Activated naive CD8-positive, alpha-beta T cell (primary cell): Measurements from ENCODE around the gene WWC1.

Experiments
- H3K27ac Mint-ChIP-seq: one replicate; pipeline ENCODE4 v1.8.0; 2021; ENCODE audit warnings: mixed read lengths
- H3K27me3 Mint-ChIP-seq: one replicate; pipeline ENCODE4 v1.8.0; 2021; ENCODE audit warnings: mixed read lengths
- H3K36me3 Mint-ChIP-seq: one replicate; pipeline ENCODE4 v1.8.0; 2021; ENCODE audit warnings: mixed read lengths
- H3K4me1 Mint-ChIP-seq: one replicate; pipeline ENCODE4 v1.8.0; 2021; ENCODE audit warnings: low read depth, mixed read lengths
- H3K4me3 Mint-ChIP-seq: one replicate; pipeline ENCODE4 v1.8.0; 2021; ENCODE audit warnings: mild to moderate bottlenecking, mixed read lengths
- H3K9me3 Mint-ChIP-seq: one replicate; pipeline ENCODE4 v1.8.0; 2021; ENCODE audit warnings: low read depth, mixed read lengths

Gene WWC1

DNA sequence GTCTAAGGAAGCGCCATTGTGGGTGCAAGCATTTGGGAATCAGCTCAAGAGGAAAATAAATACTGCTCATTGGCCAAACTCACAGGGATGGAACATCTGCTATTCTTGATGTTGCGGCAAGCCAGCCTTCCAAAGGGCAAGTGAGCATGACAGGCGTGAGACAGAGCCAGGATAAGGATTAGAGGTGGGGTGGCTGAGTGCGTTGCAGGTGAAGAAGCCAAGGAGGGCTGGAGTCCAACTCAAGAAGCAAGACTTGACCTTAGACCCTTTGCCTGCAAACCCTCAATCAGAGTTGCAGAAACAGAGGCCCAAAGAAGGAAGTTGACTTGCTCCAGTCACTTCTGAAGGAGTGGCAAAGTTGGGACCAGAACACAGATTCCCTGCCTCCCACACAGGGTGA lies 79.4 kb downstream of the WWC1 start:
- Mint-ChIP-seq H3K9me3 (no peaks in the 10 kb centered on the region), H3K27me3 (peaks cover 3% of the 10 kb centered on the region), H3K27ac (no peak overlapping the region), H3K4me1 (no peaks in the 10 kb centered on the region), H3K36me3 (no peaks in the 10 kb centered on the region), H3K4me3 (no peak overlapping the region)

DNA sequence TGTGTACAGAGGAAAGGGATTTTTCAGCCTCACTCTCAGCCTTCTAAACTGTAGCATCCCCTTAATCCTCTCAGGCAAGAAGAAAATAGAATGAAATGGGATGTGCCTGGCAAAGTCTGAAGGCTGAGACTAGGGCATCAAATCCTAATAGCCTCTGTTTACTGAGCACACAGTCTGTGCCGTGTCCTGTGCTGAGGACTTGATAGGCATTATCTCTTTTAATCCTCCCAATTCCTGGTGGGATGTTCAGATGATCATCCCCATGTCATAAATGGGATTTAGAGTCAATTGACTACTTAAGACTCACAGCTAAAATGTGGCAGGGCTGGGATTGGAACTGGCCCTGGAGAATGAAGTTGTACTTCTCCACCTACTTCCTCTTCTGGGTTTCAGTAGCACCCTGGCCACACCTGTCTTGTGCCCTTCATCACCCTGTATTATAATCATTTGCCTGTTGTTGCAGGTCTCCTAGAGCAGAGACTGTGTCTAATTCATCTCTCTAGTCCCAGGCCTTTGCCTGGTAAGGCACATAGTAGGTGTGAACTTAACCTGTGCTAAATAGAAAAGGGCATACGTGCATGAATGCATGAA lies 81.0 kb downstream of the WWC1 start:
- Mint-ChIP-seq H3K9me3 (no peaks in the 10 kb centered on the region), H3K27me3 (peaks cover 3% of the 10 kb centered on the region), H3K4me1 (no peaks in the 10 kb centered on the region), H3K4me3 (no peak overlapping the region), H3K27ac (no peak overlapping the region), H3K36me3 (no peaks in the 10 kb centered on the region)

- Mint-ChIP-seq H3K4me1 (no peaks in the 10 kb centered on the region), H3K27me3 (peaks cover 3% of the 10 kb centered on the region), H3K36me3 (no peaks in the 10 kb centered on the region), H3K27ac (no peak overlapping the region), H3K4me3 (no peak overlapping the region), H3K9me3 (no peaks in the 10 kb centered on the region)
Measured at GRCh38 chr5:168374532-168374931, 83.1 kb downstream of the WWC1 start.

DNA sequence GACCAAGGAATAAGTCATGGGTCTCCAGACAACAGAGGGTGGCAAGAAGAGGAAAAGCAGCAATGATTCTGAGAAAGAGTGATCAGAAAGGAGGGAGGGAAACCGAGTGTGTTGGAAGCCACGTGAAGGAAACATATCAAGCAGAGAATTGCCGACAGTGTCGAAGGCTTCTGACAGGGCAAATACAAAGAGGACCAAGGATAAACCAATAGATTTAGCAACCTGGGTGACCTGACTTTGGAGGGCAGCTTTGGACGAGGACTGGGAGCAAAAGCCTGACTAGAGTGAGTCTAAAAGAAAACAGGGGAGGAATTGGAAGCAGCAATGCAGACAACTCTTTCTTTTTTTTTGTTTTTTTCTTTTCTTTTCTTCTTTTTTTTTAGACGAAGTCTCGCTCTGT lies 83.8 kb downstream of the WWC1 start:
- Mint-ChIP-seq H3K4me3 (no peak overlapping the region), H3K36me3 (no peaks in the 10 kb centered on the region), H3K27ac (no peak overlapping the region), H3K4me1 (no peaks in the 10 kb centered on the region), H3K27me3 (peaks cover 3% of the 10 kb centered on the region), H3K9me3 (no peaks in the 10 kb centered on the region)

DNA sequence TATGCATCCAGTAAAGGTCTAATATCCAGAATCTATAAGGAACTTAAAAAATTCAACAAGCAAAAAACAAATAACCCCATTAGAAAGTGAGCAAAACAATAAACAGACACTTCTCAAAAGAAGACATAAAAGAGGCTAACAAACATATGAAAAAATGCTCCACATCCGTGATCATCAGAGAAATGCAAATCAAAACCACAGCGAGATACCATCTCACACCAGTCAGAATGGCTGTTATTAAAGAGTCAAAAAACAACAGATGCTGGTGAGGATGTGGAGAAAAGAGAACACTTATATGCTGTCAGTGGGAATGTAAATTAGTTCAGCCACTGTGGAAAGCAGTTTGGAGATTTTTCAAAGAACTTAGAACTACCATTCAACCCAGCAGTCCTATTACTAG lies 86.1 kb downstream of the WWC1 start:
- Mint-ChIP-seq H3K4me1 (no peaks in the 10 kb centered on the region), H3K36me3 (no peaks in the 10 kb centered on the region), H3K4me3 (no peak overlapping the region), H3K27ac (no peak overlapping the region), H3K27me3 (no peaks in the 10 kb centered on the region), H3K9me3 (no peaks in the 10 kb centered on the region)

GRCh38 chr5:168378741-168379140 lies 87.3 kb downstream of the WWC1 start:
- Mint-ChIP-seq H3K9me3 (no peaks in the 10 kb centered on the region), H3K4me1 (peaks cover 6% of the 10 kb centered on the region)

GRCh38 chr5:168382421-168382820 lies 91.0 kb downstream of the WWC1 start:
- Mint-ChIP-seq H3K4me1 (peaks cover 6% of the 10 kb centered on the region), H3K4me3 (no peak overlapping the region), H3K27me3 (no peaks in the 10 kb centered on the region), H3K36me3 (peaks cover 2% of the 10 kb centered on the region), H3K27ac (no peak overlapping the region), H3K9me3 (peaks cover 6% of the 10 kb centered on the region)

More at GRCh38 chr5:168378741-168379140, 87.3 kb downstream of the WWC1 start:
- no peaks in the 10 kb centered on the region for H3K27me3 Mint-ChIP-seq
- no peaks in the 10 kb centered on the region for H3K36me3 Mint-ChIP-seq
- no peak overlapping the region for H3K27ac Mint-ChIP-seq
- no peak overlapping the region for H3K4me3 Mint-ChIP-seq

GRCh38 chr5:168390491-168390890 lies 99.0 kb downstream of the WWC1 start:
- H3K27me3 Mint-ChIP-seq, result peaks cover 6% of the 10 kb centered on the region
- H3K4me1 Mint-ChIP-seq, result no peaks in the 10 kb centered on the region
- no peak overlapping the region for H3K4me3 Mint-ChIP-seq

GRCh38 chr5:168393773-168394172 lies 102.3 kb downstream of the WWC1 start:
- H3K36me3 Mint-ChIP-seq, result no peaks in the 10 kb centered on the region

More at GRCh38 chr5:168390491-168390890, 99.0 kb downstream of the WWC1 start:
- Mint-ChIP-seq H3K9me3 (peaks cover 8% of the 10 kb centered on the region), H3K27ac (no peak overlapping the region), H3K36me3 (peaks cover under 1% of the 10 kb centered on the region)

GRCh38 chr5:168400429-168401220 lies 109.2 kb downstream of the WWC1 start:
- Mint-ChIP-seq H3K27me3 (peaks cover 2% of the 10 kb centered on the region), H3K27ac (no peak overlapping the region), H3K4me3 (no peak overlapping the region)

More at GRCh38 chr5:168393773-168394172, 102.3 kb downstream of the WWC1 start:
- no peak overlapping the region for H3K27ac Mint-ChIP-seq
- H3K27me3 Mint-ChIP-seq, result peaks cover 6% of the 10 kb centered on the region
- H3K4me3 Mint-ChIP-seq, result no peak overlapping the region
- no peaks in the 10 kb centered on the region for H3K4me1 Mint-ChIP-seq
- H3K9me3 Mint-ChIP-seq, result peaks cover 7% of the 10 kb centered on the region

DNA sequence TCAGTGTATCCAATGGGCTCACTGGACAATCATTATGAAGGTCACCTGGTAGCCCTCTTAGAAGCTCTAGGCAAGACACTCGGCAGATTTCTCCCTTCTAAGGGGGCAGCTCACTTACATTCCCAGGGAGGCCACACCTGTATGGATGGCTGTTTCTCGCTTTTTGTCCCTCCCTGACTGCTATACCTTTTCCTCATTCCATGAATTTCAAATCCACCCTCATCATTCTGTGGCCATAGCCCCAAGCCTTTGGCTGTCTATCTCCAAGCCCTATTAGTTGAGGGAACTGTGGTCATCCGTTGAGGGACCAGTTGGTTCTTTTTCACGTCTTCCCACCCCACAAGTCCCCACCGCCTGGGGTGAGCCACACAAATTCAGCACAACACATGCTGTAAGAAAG lies 109.8 kb downstream of the WWC1 start:
- H3K36me3 Mint-ChIP-seq, result no peaks in the 10 kb centered on the region
- H3K4me3 Mint-ChIP-seq, result no peak overlapping the region
- H3K27ac Mint-ChIP-seq, result no peak overlapping the region
- H3K4me1 Mint-ChIP-seq, result no peaks in the 10 kb centered on the region
- H3K27me3 Mint-ChIP-seq, result peaks cover 3% of the 10 kb centered on the region
- H3K9me3 Mint-ChIP-seq, result no peaks in the 10 kb centered on the region

More at GRCh38 chr5:168400429-168401220, 109.2 kb downstream of the WWC1 start:
- Mint-ChIP-seq H3K9me3 (no peaks in the 10 kb centered on the region), H3K4me1 (no peaks in the 10 kb centered on the region), H3K36me3 (no peaks in the 10 kb centered on the region)

GRCh38 chr5:168401880-168402279 lies 110.4 kb downstream of the WWC1 start:
- H3K36me3 Mint-ChIP-seq, result no peaks in the 10 kb centered on the region
- H3K4me3 Mint-ChIP-seq, result no peak overlapping the region

DNA sequence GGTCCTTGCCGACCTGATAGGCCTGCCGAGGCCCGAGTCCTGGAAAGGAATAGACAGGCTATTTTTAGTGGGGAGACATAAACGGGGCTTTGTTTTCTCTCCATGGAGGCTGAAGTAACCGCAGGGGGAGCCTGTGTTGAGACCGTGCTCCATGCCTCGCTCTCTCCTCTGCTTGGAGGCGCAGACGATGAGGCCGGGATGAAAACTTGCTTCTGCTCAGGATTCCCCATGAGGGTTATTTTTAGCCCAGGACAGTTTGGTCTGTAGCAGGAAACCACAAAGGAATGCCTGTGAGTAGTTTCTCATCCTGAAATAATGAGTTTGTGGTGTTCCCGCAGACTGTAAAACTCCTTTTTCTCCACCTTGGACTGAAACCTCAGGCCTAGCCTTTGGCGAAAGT lies 112.9 kb downstream of the WWC1 start:
- no peaks in the 10 kb centered on the region for H3K36me3 Mint-ChIP-seq
- H3K4me3 Mint-ChIP-seq, result no peak overlapping the region
- H3K27ac Mint-ChIP-seq, result no peak overlapping the region
- peaks cover 5% of the 10 kb centered on the region for H3K27me3 Mint-ChIP-seq
- H3K9me3 Mint-ChIP-seq, result no peaks in the 10 kb centered on the region
- peaks cover 6% of the 10 kb centered on the region for H3K4me1 Mint-ChIP-seq

More at GRCh38 chr5:168401880-168402279, 110.4 kb downstream of the WWC1 start:
- no peak overlapping the region for H3K27ac Mint-ChIP-seq
- H3K4me1 Mint-ChIP-seq, result no peaks in the 10 kb centered on the region
- no peaks in the 10 kb centered on the region for H3K9me3 Mint-ChIP-seq
- H3K27me3 Mint-ChIP-seq, result peaks cover 3% of the 10 kb centered on the region

DNA sequence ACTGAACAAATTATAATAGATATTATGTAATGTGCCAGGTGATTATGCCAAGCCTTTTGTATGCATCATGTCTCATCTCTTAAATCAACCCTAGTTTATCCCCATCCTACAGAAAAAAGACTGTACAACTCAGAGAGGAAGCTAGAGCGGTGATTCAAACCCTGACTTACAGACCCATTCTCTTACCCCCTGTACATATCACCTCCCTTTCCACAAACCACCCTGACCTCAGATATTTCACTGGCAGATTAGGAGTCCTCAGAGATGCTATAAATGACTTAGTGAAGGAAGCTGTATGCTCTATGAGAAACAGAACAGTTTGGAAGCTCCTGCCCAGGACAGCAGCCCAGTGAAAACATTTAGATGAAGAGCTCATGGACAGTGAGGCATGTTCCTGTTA lies 115.8 kb downstream of the WWC1 start:
- peaks cover 20% of the 10 kb centered on the region for H3K4me1 Mint-ChIP-seq
- no peak overlapping the region for H3K27ac Mint-ChIP-seq
- H3K4me3 Mint-ChIP-seq, result no peak overlapping the region
- H3K36me3 Mint-ChIP-seq, result no peaks in the 10 kb centered on the region
- no peaks in the 10 kb centered on the region for H3K9me3 Mint-ChIP-seq
- peaks cover 3% of the 10 kb centered on the region for H3K27me3 Mint-ChIP-seq

DNA sequence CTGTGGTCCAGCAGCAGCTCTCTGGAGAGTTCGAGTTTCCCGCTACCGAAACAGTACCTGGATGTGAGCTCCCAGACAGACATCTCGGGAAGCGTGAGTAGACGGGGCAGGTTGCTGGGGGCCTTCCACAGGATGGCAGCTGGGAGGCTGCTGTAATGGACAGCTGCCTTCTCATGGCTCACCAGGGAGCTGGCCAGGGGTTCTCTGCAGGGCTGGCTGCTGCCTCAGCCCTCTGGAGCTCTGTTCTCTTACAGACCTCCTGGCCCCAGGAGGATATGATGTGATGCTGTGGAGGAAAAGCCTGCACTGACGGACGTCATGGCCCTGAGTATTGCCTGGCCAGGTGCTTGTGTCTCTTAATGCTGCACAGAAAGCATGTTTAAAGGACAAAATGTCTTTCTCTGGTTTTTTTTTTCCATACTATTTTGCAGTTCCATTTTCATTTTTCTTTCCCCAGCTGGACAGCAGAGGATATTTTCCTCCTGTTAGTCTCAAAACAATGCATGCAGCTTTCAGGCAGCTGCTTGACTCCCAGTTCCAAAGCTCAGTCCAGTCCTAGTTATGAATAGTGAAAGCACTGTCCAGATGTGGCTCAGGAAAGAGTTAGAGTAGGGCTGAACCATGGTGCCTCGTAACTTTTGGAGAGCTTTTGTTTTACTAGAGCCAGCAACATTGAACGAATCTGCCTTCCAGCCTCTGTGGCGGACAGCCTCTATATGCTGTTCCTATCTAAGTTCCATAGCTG lies 117.3 kb downstream of the WWC1 start:
- Mint-ChIP-seq H3K4me1 (peaks cover 20% of the 10 kb centered on the region), H3K27ac (no peak overlapping the region), H3K27me3 (peaks cover 3% of the 10 kb centered on the region), H3K9me3 (no peaks in the 10 kb centered on the region), H3K36me3 (no peaks in the 10 kb centered on the region), H3K4me3 (no peak overlapping the region)
